Cardiac fibroblast (primary cell): ENCODE results near the gene TNC.

Source experiments
- DNase-seq, 2 donors: peaks; one replicate each; pipeline versions ENCODE4 v3.0.0 to v3.0.0-alpha.2; 2010; ENCODE audit warnings: low read depth in 2 of 2
- H3K4me3 ChIP-seq, 2 donors: replicated peaks in 1 of 2; 1 replicate in 1 of 2; 2 replicates in 1 of 2; pipeline ENCODE4 v1.5.1; 2011; ENCODE audit warnings: low read depth in 2 of 2, low read length in 2 of 2, mild to moderate bottlenecking in 2 of 2, moderate library complexity in 1 of 2
- TF ChIP-seq, protein P1 (sequence below): IDR thresholded peaks from one replicate; pipeline ENCODE4 v1.5.1; 2011; ENCODE audit warnings: low read depth, mild to moderate bottlenecking, low read length, inconsistent platforms

Gene TNC

DNA sequence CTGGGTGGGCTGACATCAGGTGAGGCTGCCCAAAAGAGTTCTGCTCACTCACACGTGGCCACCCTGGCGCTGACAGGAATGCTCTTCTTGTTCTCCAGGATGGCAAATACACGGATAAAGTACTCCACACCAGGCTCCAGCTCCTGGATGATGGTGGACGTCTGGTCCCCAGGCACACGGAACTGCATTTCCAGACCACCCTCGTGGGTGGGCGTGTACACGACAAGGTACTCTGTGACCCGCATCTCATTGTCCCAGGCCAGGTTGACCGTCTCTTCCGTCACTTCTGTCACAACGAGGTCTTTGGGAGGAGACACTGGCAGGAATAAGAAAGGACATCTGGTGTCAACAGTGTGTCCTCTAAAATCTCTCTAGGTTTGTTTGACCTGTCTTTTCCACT lies 33.8 kb downstream of the TNC start:
- H3K4me3 ChIP-seq = no peak overlapping the region
- no peak for DNase-seq
- TF ChIP-seq, protein P1, sequence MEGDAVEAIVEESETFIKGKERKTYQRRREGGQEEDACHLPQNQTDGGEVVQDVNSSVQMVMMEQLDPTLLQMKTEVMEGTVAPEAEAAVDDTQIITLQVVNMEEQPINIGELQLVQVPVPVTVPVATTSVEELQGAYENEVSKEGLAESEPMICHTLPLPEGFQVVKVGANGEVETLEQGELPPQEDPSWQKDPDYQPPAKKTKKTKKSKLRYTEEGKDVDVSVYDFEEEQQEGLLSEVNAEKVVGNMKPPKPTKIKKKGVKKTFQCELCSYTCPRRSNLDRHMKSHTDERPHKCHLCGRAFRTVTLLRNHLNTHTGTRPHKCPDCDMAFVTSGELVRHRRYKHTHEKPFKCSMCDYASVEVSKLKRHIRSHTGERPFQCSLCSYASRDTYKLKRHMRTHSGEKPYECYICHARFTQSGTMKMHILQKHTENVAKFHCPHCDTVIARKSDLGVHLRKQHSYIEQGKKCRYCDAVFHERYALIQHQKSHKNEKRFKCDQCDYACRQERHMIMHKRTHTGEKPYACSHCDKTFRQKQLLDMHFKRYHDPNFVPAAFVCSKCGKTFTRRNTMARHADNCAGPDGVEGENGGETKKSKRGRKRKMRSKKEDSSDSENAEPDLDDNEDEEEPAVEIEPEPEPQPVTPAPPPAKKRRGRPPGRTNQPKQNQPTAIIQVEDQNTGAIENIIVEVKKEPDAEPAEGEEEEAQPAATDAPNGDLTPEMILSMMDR = no peak

DNA sequence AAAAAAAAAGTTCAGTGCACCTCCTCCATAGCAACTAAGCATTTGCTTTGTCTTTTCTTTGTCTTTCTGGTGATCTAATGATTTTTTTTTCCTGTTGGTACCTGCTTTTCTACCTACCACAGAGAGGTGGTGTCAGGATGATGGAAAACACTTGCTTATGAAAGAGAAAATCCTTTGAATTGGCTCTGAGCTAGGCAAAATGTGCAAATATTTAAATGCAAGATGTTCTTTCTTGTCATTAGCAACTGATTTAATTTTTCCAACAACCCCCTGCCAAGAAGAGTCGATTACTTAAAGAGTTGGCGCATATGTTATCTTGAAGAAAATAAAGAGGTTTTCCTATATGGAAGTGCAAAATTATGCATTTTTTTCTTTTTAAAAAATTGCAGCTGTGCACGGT lies 37.7 kb downstream of the TNC start:
- TF ChIP-seq, protein P1 = no peak

DNA sequence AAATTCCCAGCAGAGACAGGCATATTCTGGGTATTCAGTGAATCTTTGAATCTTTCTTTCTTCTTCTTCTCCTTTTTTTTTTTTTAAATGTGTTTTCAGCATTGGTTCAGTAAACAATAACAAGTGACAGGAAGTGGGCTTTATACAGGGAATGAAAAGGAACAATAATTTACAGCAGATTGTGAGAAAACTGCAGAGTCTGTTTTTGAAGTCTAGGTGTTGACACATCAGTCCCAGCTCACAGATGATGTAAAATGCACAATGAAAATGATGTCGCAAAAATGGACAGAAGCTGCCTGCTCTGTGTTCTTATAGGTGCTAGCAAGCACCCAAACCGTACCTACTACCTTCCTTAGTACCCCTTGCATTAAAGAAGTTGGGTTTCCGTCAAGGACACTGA lies 38.8 kb downstream of the TNC start:
- no peak overlapping the region for H3K4me3 ChIP-seq
- TF ChIP-seq, protein P1 = no peak
- DNase-seq = no peak

More for the DNA sequence above, 37.7 kb downstream of the TNC start:
- no peak overlapping the region for H3K4me3 ChIP-seq
- no peak for DNase-seq

GRCh38 chr9:115073456-115073855 lies 44.5 kb downstream of the TNC start:
- DNase-seq = no peak
- TF ChIP-seq, protein P1 = no peak
- H3K4me3 ChIP-seq = no peak overlapping the region

GRCh38 chr9:115071176-115071575 lies 46.8 kb downstream of the TNC start:
- H3K4me3 ChIP-seq = no peak overlapping the region
- TF ChIP-seq, protein P1 = no peak

GRCh38 chr9:115069771-115070170 lies 48.2 kb downstream of the TNC start:
- no peak overlapping the region for H3K4me3 ChIP-seq
- DNase-seq = no peak
- TF ChIP-seq, protein P1 = no peak

More at GRCh38 chr9:115071176-115071575, 46.8 kb downstream of the TNC start:
- no peak for DNase-seq

- DNase-seq = no peak
- no peak overlapping the region for H3K4me3 ChIP-seq
- TF ChIP-seq, protein P1 = no peak
Measured at GRCh38 chr9:115069302-115069701, 48.7 kb downstream of the TNC start.
